CD14-positive monocyte (primary cell): ENCODE results near the gene CADM1. TPM values are rescaled to one million over a fixed set of nuclear protein-coding genes. Genes with fewer than 3 reads are reported as not detected.

Experiments used
- DNase-seq, 3 donors: peaks; one replicate each; pipeline ENCODE4 v3.0.0-alpha.2; 2011 to 2022
- H2AFZ ChIP-seq: 2 replicates; pipeline ENCODE4 v1.6.0; 2012; ENCODE audit warnings: mild to moderate bottlenecking, low read depth, low read length, inconsistent platforms; ENCODE audit not compliant: insufficient read depth, poor library complexity, severe bottlenecking
- H3K27ac ChIP-seq, 2 donors: 1 replicate in 1 of 2; 2 replicates in 1 of 2; pipeline ENCODE4 v1.5.1; 2012 to 2013; ENCODE audit warnings: low read length in 2 of 2, control low read depth in 1 of 2, inconsistent platforms in 1 of 2, low read depth in 1 of 2, mild to moderate bottlenecking in 1 of 2
- H3K27me3 ChIP-seq, 2 donors: one replicate each; pipeline versions ENCODE4 v1.6.0 to v1.6.1; 2011 to 2013; ENCODE audit warnings: low read length in 2 of 2; ENCODE audit not compliant: control insufficient read depth in 2 of 2, insufficient read depth in 2 of 2
- H3K36me3 ChIP-seq, 2 donors: replicated peaks in 1 of 2; 1 replicate in 1 of 2; 2 replicates in 1 of 2; pipeline versions ENCODE4 v1.5.1 to v1.6.1; 2012 to 2013; ENCODE audit warnings: low read length in 2 of 2, control low read depth in 1 of 2, inconsistent platforms in 1 of 2, mild to moderate bottlenecking in 1 of 2; ENCODE audit not compliant: insufficient read depth in 2 of 2, control insufficient read depth in 1 of 2
- H3K4me1 ChIP-seq, 2 donors: 1 replicate in 1 of 2; 2 replicates in 1 of 2; pipeline versions ENCODE4 v1.5.1 to v1.6.1; 2012 to 2013; ENCODE audit warnings: low read length in 2 of 2, control low read depth in 1 of 2, inconsistent platforms in 1 of 2, mild to moderate bottlenecking in 1 of 2, moderate library complexity in 1 of 2; ENCODE audit not compliant: insufficient read depth in 2 of 2, control insufficient read depth in 1 of 2
- H3K4me2 ChIP-seq: replicated peaks from 2 replicates; pipeline ENCODE3; 2012; ENCODE audit warnings: low read length, moderate library complexity, mild to moderate bottlenecking; ENCODE audit not compliant: poor library complexity, severe bottlenecking; ENCODE audit errors: extremely low read depth
- H3K4me3 ChIP-seq, 3 experiments: fragments of 200-600 bp in 1 of 3; sonication (generic) in 1 of 3; replicated peaks in 1 of 3; 1 replicate in 2 of 3; 2 replicates in 1 of 3; pipeline ENCODE4 v1.5.1; 2011 to 2013; ENCODE audit warnings: low read length in 3 of 3, mild to moderate bottlenecking in 3 of 3, control low read depth in 2 of 3, low read depth in 2 of 3, inconsistent platforms in 1 of 3, moderate library complexity in 1 of 3
- H3K79me2 ChIP-seq: 2 replicates; pipeline ENCODE4 v1.6.0; 2012; ENCODE audit warnings: mild to moderate bottlenecking, control low read depth, inconsistent platforms, low read length, moderate library complexity; ENCODE audit not compliant: insufficient read depth
- H3K9ac ChIP-seq: 2 replicates; pipeline ENCODE4 v1.6.0; 2017; ENCODE audit warnings: low read length, mild to moderate bottlenecking; ENCODE audit not compliant: insufficient read depth, poor library complexity, severe bottlenecking
- H3K9me3 ChIP-seq, 2 donors: replicated peaks in 1 of 2; 1 replicate in 1 of 2; 2 replicates in 1 of 2; pipeline versions ENCODE4 v1.5.1 to v1.6.1; 2012 to 2013; ENCODE audit warnings: low read length in 2 of 2, control low read depth in 1 of 2; ENCODE audit not compliant: control insufficient read depth in 1 of 2, insufficient read depth in 1 of 2
- H4K20me1 ChIP-seq: 2 replicates; pipeline ENCODE4 v1.6.0; 2012; ENCODE audit warnings: mild to moderate bottlenecking, low read length, control low read depth, moderate library complexity; ENCODE audit not compliant: insufficient read depth
- H3K27ac Mint-ChIP-seq, 7 donors: one replicate each; pipeline ENCODE4 v1.8.0; 2020; ENCODE audit warnings: mild to moderate bottlenecking in 7 of 7, mixed read lengths in 7 of 7, moderate library complexity in 6 of 7, inconsistent platforms in 2 of 7
- H3K27me3 Mint-ChIP-seq, 3 donors: one replicate each; pipeline ENCODE4 v1.8.0; 2021 to 2022; ENCODE audit warnings: low read depth in 3 of 3, mild to moderate bottlenecking in 3 of 3, mixed read lengths in 3 of 3, moderate library complexity in 3 of 3, inconsistent platforms in 1 of 3
- H3K36me3 Mint-ChIP-seq, 2 donors: one replicate each; pipeline ENCODE4 v1.8.0; 2020; ENCODE audit warnings: mixed read lengths in 2 of 2, inconsistent platforms in 1 of 2, mild to moderate bottlenecking in 1 of 2
- H3K4me1 Mint-ChIP-seq: one replicate; pipeline ENCODE4 v1.8.0; 2020; ENCODE audit warnings: mild to moderate bottlenecking, mixed read lengths
- H3K4me3 Mint-ChIP-seq, 2 donors: one replicate each; pipeline ENCODE4 v1.8.0; 2020; ENCODE audit warnings: mild to moderate bottlenecking in 2 of 2, mixed read lengths in 2 of 2, moderate library complexity in 1 of 2
- H3K9me3 Mint-ChIP-seq, 7 donors: one replicate each; pipeline ENCODE4 v1.8.0; 2020 to 2022; ENCODE audit warnings: mixed read lengths in 7 of 7, mild to moderate bottlenecking in 6 of 7, moderate library complexity in 6 of 7, inconsistent platforms in 2 of 7
- CTCF ChIP-seq: fragments of 200-600 bp; IDR thresholded peaks from one replicate; pipeline ENCODE4 v1.8.0; 2022; ENCODE audit warnings: antibody characterized with exemption, mild to moderate bottlenecking
- WGBS: methylation state at CpG from one replicate; pipeline ENCODE4 v1.1.5; 2013; ENCODE audit warnings: missing lambda C conversion rate; ENCODE audit not compliant: insufficient coverage; 5-methylcytosine and 5-hydroxymethylcytosine counted together
- intact Hi-C, 2 donors: fragments of 100-400 bp; cut with micrococcal nuclease; formaldehyde crosslinking; loops; one replicate each; pipeline versions ENCODE4 v1.15.0 to v1.15.1; 2023
- polyA plus RNA-seq, 3 donors: library from polyadenylated mRNA; depleted of rRNA in 1 of 3; unstranded in 2 of 3; stranded (reverse) in 1 of 3; fragments of 300-500 nt in 2 of 3; fragments of >200 nt in 1 of 3; fragmentation: Illumina TruSeq in 2 of 3; gene quantifications; 1 replicate in 2 of 3; 2 replicates in 1 of 3; pipeline ENCODE4 v1.2.3, GENCODE V29; 2012 to 2021

Gene CADM1
- polyA plus RNA-seq, 3 donors: not detected

GRCh38 chr11:115188898-115189278 lies 315.3 kb downstream of the CADM1 start:
- intact Hi-C loops: no loop called here
- no peak for DNase-seq
- no peak overlapping the region for H3K9ac ChIP-seq
- no peaks in the 10 kb centered on the region for H3K36me3 Mint-ChIP-seq
- no peaks in the 10 kb centered on the region for H3K27me3 ChIP-seq
- no peaks in the 10 kb centered on the region for H3K4me1 ChIP-seq
- TF ChIP-seq CTCF: no peak
- H3K9me3 ChIP-seq: no peaks in the 10 kb centered on the region
- H3K79me2 ChIP-seq: no peaks in the 10 kb centered on the region
- no peak overlapping the region for H3K4me3 ChIP-seq
- peaks cover 0 to 3% (median 0%) of the 10 kb centered on the region in 7 donors for H3K9me3 Mint-ChIP-seq
- H3K27ac ChIP-seq: no peak overlapping the region
- no peak overlapping the region for H2AFZ ChIP-seq
- WGBS: 100% methylated on average over 2 of the region's 4 CpGs
- H3K27me3 Mint-ChIP-seq: peaks cover 0 to 3% (median 0%) of the 10 kb centered on the region in 3 donors
- H3K27ac Mint-ChIP-seq: no peak overlapping the region
- H3K4me1 Mint-ChIP-seq: no peaks in the 10 kb centered on the region
- no peak overlapping the region for H3K4me3 Mint-ChIP-seq
- H3K36me3 ChIP-seq: no peaks in the 10 kb centered on the region
- H4K20me1 ChIP-seq: no peaks in the 10 kb centered on the region
- no peak overlapping the region for H3K4me2 ChIP-seq

DNA sequence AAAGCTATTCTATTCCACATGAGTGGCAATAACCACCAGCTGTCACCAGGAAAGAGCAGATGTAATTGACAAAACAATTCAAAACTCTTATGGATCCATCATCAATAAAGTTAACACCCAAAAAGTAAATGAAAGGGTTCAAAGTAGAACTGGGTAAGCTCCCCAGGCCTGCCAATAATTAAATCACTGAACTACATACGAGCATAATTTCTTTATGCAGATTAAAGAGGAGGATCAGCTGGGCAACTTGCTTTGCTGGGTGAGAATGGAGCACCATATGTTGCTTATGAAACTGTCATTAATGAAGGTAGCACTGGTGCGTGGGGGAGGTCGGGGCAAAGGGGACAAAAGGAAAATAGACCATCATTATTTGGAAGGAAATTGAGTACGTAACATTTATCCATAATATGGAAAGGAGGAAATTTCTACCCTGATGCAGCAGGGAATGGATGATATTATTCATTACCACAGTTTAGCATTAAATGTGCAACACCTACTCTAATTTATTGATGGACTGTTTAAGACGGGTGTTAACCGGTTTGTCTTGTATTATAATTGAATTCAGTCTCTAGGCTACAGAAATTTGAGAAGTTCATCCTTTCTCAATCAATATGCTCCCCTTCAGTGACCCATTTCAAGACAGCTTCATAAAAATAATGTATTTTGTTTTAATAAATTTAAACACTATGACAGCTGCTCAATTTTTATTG lies 315.9 kb downstream of the CADM1 start:
- Mint-ChIP-seq H3K4me1 (no peaks in the 10 kb centered on the region), H3K9me3 (peaks cover 0 to 3% (median 0%) of the 10 kb centered on the region in 7 donors), H3K4me3 (no peak overlapping the region), H3K27ac (no peak overlapping the region), H3K27me3 (peaks cover 0 to 3% (median 0%) of the 10 kb centered on the region in 3 donors), H3K36me3 (no peaks in the 10 kb centered on the region)
- Histone ChIP-seq H3K27ac (no peak overlapping the region), H3K27me3 (no peaks in the 10 kb centered on the region), H4K20me1 (no peaks in the 10 kb centered on the region), H3K4me2 (no peak overlapping the region), H3K9me3 (no peaks in the 10 kb centered on the region), H3K4me3 (no peak overlapping the region), H3K79me2 (no peaks in the 10 kb centered on the region), H3K36me3 (no peaks in the 10 kb centered on the region), H3K9ac (no peak overlapping the region), H3K4me1 (no peaks in the 10 kb centered on the region), H2AFZ (no peak overlapping the region)
- intact Hi-C loops: no loop called here
- TF ChIP-seq CTCF: no peak
- 82% methylated on average over 2 of the region's 6 CpGs for WGBS
- DNase-seq: no peak
